Measurements from ENCODE around the gene POPDC3.

POPDC3 gene

DNA sequence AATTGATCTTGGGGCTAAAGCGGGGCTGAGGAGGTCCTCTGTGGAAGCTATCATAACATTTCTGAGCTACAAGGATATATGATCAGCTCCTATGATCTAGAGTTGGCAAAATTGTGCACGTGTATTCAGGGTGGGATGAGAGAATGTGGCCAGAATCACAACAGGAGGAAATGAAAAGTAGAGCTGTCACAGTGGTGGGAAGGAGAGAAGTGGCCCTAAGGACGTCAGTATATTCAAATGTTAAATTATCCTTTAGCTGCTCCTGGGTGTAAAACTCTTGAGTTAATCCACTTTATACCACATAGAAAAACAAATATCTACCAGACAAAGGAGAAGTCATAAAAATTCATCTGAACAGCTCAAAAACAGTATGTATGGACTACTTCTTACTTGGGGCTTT, 14.8 kb upstream of the POPDC3 start:
- H3K4me3 ChIP-seq (ENCODE audit: low read depth, low read length) = no peak overlapping the region
- TF ChIP-seq, protein P1, sequence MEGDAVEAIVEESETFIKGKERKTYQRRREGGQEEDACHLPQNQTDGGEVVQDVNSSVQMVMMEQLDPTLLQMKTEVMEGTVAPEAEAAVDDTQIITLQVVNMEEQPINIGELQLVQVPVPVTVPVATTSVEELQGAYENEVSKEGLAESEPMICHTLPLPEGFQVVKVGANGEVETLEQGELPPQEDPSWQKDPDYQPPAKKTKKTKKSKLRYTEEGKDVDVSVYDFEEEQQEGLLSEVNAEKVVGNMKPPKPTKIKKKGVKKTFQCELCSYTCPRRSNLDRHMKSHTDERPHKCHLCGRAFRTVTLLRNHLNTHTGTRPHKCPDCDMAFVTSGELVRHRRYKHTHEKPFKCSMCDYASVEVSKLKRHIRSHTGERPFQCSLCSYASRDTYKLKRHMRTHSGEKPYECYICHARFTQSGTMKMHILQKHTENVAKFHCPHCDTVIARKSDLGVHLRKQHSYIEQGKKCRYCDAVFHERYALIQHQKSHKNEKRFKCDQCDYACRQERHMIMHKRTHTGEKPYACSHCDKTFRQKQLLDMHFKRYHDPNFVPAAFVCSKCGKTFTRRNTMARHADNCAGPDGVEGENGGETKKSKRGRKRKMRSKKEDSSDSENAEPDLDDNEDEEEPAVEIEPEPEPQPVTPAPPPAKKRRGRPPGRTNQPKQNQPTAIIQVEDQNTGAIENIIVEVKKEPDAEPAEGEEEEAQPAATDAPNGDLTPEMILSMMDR (IDR thresholded peaks at IDR 0.05; ENCODE audit: low read depth, low read length, missing control alignments) = no peak
- no peak for DNase-seq (ENCODE audit: low read depth)

DNA sequence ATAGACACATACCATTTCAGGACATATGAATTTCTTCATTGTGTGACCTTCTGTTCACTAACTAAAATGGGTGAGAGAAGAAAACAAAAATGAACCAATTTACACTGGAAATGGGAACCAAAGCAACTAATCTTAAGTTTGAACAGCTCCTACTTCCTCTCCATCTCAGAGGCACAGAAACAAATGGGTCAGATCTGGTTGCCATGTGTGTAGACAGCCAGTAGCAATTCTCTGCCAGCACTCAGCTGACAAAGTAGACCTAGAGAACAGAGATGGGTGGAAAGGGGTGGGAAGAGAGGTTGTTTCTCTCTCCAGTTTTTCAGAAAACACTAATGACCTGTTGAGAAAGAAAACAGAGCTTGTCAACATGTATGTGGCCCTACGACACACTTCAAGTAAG, 14.3 kb upstream of the POPDC3 start:
- H3K4me3 ChIP-seq (ENCODE audit: low read depth, low read length) = no peak overlapping the region
- DNase-seq (ENCODE audit: low read depth) = no peak
- TF ChIP-seq, protein P1 (IDR thresholded peaks at IDR 0.05; ENCODE audit: low read depth, low read length, missing control alignments) = no peak

DNA sequence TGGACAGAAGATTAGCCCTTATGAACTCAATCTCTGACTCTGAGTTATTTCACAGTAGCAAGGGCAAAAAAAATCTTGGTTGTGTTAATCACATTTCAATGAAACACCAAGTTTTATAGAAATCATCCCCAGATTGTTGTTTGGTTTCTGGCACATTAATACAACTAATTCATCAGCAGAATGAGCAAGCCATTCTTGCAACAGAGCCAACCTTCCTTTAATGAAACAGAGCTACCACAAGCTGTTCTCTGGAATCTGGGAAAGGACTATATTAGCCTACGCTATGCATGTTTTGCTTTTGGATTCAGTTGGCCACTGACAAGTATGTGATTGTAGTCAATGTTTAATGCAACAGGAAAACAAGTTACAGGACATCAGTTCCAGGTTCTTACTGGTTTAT, 13.8 kb upstream of the POPDC3 start:
- TF ChIP-seq, protein P1 (IDR thresholded peaks at IDR 0.05; ENCODE audit: low read depth, low read length, missing control alignments) = no peak
- H3K4me3 ChIP-seq (ENCODE audit: low read depth, low read length) = no peak overlapping the region
- no peak for DNase-seq (ENCODE audit: low read depth)

DNA sequence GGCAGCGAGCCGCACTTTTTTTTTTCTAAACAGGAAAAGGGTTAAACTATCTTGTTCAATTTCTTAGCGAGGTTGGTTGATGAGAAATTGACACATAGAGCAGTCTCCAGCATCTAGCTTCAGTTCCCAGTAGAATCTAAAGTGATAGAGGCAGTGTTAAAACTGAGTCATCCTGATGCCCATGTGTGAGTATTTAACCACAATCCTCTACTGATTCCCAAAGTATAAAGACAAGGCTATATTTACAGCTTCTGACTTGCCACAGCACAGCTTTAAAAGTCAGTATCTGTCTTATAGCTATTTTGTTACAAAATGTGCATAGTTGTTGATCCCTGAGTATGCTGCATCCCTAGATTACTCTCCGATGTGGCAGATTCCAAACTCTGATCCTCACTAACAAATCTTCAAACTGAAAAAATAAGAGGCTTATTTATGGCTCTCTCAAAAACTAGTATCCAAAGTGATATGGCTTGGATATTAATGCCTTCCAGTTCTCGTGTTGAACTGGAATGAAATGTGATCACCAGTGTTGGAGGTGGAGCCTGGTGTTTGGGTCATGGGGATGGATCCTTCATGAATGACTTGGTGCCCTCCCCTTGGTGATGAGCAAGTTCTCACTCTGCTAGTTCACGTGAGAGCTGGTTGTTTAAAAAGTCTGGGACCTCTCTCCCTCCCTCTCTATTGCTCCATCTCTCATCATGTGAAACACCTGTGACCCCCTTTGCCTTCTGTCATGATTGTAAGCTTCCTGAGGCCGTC, 13.1 kb upstream of the POPDC3 start:
- no peak overlapping the region for H3K4me3 ChIP-seq (ENCODE audit: low read depth, low read length)
- DNase-seq (ENCODE audit: low read depth) = no peak
- TF ChIP-seq, protein P1 (IDR thresholded peaks at IDR 0.05; ENCODE audit: low read depth, low read length, missing control alignments) = no peak

DNA sequence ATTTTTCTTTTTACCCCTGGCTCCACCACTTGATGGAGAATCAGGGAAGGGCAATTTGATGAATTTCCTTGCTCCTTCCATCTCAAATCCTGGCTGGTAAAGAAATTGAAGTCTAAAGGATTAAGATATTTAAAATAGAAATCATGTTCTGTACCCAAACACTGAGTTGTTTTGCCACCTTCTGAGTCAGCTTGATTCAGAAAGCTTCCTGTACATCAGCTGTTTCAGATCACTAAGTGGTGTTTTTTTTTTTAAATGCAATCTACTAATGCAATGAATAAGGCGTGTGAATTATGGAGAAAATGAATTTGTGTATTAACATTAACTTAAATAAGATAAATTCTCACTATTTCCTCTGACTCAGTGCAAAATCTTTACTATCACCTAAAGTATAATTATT, 11.5 kb upstream of the POPDC3 start:
- no peak overlapping the region for H3K4me3 ChIP-seq (ENCODE audit: low read depth, low read length)

DNA sequence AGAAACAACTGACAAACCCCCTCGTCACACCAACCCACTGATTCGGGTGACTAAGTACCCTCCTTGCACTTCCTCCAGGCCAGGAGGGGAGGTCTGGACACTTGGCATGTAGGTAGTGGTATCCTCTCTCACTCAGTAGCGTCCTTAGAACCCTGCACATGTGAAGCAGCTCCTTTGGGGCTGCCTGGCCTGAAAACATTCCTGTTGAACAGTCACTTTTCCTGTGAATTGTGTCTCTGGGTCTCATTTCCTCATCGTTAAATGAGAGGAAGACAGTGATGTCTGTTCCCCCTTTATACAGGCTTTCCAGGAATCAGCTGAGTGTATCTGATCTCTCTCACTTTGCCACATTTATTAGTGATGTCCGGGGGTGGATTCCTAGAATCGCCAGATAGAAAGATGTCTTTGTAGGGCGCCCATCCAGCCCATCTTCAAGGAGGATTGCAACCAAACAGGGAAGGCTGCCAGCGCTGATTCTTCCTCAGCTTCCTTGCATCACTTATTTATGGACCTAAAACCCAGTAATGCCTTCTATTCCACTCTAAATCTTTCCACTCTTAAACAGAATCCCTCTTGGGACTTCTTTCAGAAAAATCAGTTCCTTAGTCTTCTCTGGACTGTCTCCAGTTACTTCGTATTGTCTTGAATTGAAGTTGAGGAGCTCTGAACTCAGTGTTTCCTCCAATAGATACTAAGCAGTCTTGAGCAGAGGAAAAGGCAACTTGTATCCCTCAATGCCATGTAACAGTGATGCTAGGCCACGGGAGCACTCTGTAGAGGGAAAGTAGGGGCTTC, 9.4 kb upstream of the POPDC3 start:
- H3K4me3 ChIP-seq (ENCODE audit: low read depth, low read length) = no peak overlapping the region
- TF ChIP-seq, protein P1 (IDR thresholded peaks at IDR 0.05; ENCODE audit: low read depth, low read length, missing control alignments) = no peak
- no peak for DNase-seq (ENCODE audit: low read depth)

More for the DNA sequence above, 11.5 kb upstream of the POPDC3 start:
- no peak for DNase-seq (ENCODE audit: low read depth)
- TF ChIP-seq, protein P1 (IDR thresholded peaks at IDR 0.05; ENCODE audit: low read depth, low read length, missing control alignments) = no peak

All from GM12864 (cell line).